DMS153 treated with DMSO at 0.1 percent for 48 hours (cell line): Measurements from ENCODE around the gene IGFL2.
"Not testable (repeated sequence)": the region's sequence is repeated elsewhere in the genome, so short reads cannot be mapped to it uniquely, and the experiment has no call there.

Source experiments
- DNase-seq: peaks from one replicate; lab custom pipeline; 2025; ENCODE audit not compliant: unreplicated experiment; lab: John Stamatoyannopoulos, UW

IGFL2 gene

GRCh38 chr19:46207858-46208257 lies 59.8 kb downstream of the IGFL2 start:
- not testable (repeated sequence) for DNase-seq

DNA sequence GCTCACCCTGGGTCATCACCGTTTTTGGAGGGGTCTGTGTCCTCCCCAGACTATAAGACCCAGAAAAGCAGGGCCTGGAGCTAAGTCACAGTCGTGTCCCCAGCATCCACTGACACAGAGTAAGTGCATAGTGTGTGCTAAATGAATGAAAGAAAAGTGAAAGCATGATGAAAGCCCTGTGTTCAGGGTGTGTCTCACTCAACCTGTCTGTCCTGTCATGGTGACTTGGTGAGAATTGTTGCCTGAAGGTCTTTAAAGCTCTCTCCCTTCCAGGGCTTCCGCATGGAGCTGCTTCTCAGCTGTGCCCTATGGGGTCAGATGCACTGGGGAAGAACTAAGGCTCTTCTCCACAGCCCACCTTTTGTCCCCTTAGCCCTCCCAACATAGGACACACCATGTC lies 61.0 kb downstream of the IGFL2 start:
- no peak for DNase-seq

GRCh38 chr19:46209472-46209871 lies 61.4 kb downstream of the IGFL2 start:
- no peak for DNase-seq

DNA sequence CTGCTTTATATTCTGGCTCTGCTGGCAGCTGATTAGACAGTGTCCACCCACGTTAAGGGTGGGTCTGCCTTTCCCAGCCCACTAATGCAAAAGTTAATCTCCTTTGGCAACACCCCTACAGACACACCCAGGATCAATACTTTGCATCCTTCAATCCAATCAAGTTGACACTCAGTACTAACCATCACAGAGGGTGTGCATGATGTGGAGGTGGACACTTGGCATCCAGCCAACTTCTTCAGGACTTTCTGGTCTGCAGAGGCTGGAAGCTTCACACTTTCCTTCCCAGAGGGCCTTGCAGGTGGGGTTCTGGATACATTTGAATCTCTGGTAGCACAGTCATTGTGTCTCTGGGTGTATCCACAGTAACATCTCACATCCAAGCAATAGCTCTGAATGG lies 62.6 kb downstream of the IGFL2 start:
- no peak for DNase-seq
